GM19324 (cell line): ENCODE results near the gene PRKACA.

Source experiments
- ATAC-seq: cut with Tn5 transposase; IDR thresholded peaks from one replicate; pipeline ENCODE4 v1.9.1; 2021; ENCODE audit warnings: mild to moderate bottlenecking, moderate library complexity; ENCODE audit not compliant: unreplicated experiment, low FRiP score

Gene PRKACA

GRCh38 chr19:14118165-14119051 lies 846 bp upstream of the PRKACA start:
- peak; percentile 34 for ATAC-seq

- ATAC-seq = no peak
Measured at GRCh38 chr19:14116918-14117578, 514 bp downstream of the PRKACA start.

DNA sequence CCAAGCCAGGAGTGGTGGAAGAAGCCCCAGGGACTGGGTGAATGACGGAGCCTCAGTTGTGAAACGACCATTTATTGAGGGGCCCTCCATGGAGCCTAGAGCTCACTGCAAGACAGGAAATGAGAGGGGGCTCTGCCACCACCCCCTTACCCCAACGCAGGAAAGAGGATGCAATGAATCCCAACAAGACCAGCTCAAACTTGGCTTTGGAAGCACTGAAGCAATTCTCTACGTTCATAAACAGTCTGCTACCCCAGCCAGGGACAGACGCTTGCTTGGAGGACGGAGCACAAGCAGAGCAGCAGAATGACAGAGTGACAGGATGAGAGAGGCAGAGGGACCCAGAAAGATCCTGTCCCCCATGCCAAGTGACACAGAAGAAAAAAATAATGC lies 1.0 kb downstream of the PRKACA start:
- ATAC-seq = no peak

DNA sequence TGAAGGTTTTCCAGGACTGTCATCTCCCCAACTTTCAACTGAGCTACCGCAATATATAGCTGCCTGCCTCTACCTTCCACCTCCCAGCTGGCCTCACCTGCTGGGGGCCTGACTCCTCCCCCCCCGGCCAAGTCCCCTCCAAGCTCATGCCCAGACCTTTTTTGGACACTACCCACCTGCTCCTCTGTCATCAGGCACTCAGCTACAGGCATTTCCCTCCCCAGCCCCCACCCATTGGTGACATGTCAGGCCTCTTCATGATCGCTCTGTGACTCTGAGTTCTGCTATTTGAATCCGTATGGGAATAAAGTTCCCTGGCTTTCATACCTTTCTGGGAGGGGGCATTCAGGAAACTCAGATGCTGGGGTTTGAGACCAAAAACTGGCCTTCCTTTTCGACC lies 1.8 kb downstream of the PRKACA start:
- ATAC-seq = no peak

- ATAC-seq = no peak
Measured at GRCh38 chr19:14114854-14115253, 2.7 kb downstream of the PRKACA start.

DNA sequence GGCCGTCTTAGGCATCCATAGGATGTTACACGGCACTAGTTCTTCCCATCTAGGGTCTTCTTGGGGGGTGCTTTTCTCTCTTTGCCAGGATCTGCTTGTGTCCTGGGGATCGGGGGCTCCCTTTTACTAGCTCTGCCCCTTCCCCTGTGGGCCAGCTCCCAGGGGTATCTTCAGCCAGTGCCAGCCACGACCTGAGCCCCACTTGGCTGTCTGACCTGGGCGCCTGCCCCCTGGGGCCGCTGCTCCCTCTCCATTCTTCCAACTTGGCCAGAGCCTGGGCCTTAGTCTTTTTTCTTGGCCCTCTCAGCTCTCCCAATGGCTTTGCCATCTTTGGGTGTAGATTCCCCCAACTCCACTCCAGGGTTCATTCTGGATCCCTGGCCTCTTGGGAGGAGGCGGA lies 3.1 kb downstream of the PRKACA start:
- no peak for ATAC-seq

GRCh38 chr19:14113762-14114414 lies 3.7 kb downstream of the PRKACA start:
- ATAC-seq = no peak

GRCh38 chr19:14112809-14113385 lies 4.7 kb downstream of the PRKACA start:
- no peak for ATAC-seq

DNA sequence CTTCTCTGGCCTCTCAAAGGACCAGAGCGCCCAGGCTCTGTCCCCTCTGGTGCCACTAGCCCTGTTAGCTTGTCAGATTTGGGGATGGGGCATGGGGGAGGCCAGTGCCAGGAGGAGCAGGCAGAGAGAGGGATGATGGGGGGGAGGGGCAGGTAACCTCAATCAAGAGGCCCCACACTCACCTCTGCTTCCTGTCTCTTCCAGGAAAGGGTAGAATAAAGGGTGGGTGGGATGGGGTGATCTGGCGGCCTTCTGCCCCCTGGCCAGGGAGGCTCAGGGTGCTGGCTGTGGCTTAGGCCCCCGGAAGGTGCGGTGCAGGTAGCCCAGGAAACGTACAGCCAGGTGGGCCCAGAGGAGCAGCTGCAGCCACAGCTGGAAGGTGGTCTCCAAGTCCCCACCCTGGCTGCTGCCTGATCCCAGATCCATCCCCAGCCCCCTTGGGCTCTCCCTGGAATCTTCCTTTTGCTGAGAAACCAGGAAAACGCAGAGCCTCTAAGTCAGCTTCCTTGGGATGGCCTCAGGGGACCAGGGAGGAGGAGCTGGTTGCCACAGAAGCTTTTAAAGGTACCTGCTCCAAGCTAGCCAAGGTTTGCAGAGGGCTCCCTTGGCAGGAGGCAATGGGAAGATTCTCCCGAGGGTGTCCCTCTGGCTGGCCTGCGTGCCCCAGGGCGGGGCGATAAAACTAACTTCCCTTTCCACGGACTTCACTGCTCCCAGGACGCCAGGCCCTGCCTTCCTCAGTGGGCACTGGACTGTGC lies 5.3 kb downstream of the PRKACA start:
- ATAC-seq = no peak

DNA sequence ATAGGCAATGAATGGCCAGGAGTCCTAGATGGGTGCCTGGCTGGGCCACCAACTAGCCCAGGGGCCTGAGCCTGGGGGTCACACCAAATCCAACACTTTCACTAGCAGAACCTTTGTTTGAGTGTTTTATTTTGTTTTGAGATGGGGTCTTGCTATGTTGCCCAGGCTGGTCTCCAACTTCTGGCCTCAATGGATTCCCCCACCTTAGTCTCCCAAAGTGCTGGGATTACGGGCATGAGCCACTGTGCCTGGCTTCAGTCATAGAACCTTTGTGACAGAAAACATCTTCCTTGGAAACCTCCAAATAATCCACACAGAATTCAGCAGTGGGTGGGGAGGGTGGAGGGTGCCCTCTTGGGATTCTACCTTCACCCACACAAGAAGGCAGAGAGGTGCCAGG lies 6.1 kb downstream of the PRKACA start:
- ATAC-seq = no peak

DNA sequence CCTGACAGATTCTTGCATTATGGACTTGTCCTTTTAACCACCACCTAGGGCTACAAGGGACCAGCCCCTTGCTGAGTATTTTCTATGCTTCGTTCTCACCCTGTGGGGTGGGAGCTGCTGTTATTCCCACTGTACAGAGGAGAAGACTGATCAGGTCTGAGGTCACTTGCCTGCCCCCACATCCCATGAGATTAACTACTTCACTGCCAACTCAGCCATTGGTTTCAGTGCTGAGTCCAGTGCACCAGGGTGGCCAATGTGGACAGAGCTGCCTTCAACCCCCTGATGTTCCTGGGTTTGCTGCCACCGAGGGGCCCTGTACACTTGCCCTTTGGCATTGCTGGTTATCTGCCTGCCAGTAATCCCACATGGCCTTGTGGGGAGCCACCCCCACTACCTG lies 6.9 kb downstream of the PRKACA start:
- no peak for ATAC-seq

DNA sequence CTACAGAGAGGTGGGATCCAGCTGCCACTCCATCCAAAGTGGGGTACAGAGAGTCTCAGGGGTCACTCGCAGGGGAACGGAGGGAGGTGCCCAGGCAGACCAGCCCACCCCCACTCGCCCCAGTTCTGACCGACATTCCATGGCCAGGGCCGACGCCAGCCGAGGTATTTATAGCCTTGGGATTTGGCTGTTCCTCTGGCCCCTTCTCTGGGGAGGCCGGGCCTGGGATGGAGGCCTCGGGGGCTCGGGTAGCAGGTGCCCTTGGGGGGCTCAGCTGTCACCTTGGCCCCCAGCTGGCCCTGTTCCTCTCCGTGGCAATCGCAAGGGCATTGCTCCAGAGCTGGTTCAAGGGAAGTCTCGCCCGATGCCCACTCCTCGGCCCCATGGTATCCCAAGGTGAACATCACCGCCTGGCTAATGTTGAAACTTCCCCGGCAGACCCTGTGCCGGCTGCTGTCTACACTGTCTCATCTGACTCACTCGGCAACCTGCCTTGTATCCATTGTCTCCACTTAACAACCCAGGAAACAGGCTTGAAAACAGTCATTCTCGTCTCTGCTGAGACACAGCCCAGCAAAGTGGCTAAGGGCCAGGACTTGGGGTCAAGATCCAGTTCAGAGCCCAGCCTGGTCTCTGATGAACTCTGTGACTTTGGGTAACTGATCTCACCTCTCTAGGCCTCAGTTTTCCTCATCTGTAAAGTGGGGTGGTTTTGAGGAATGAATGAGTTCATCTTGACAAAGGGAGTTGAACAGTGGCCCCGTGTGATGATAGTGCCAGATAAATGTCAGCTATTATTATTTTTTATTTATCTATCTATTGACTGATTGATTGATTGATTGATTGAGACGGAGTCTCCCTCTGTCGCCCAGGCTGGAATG lies 9.7 kb downstream of the PRKACA start:
- ATAC-seq = no peak

DNA sequence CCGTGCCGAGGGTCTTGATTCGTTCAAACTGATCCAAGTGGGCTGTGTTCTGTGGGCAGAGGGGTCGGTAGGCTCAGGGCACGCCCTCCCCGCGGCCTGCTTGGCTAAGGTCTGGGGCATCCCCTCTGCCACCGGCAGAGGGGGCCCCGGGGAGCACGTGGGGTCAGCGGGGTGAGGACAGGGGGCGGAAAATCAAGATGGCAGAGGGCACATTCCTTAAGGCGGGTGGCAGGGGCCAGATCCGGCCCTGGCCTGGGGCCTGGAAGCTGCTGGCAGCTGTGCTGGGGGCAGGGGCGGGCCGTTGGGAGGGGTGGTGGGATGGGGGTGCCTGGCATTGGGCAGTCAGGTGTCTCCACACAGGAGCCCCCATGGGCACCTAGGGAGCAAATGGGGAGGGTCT lies 10.7 kb downstream of the PRKACA start:
- ATAC-seq = no peak

- no peak for ATAC-seq
Measured at GRCh38 chr19:14105680-14106079, 11.9 kb downstream of the PRKACA start.

GRCh38 chr19:14103310-14103709 lies 14.3 kb downstream of the PRKACA start:
- ATAC-seq = no peak

- no peak for ATAC-seq
Measured at GRCh38 chr19:14102756-14103155, 14.8 kb downstream of the PRKACA start.

DNA sequence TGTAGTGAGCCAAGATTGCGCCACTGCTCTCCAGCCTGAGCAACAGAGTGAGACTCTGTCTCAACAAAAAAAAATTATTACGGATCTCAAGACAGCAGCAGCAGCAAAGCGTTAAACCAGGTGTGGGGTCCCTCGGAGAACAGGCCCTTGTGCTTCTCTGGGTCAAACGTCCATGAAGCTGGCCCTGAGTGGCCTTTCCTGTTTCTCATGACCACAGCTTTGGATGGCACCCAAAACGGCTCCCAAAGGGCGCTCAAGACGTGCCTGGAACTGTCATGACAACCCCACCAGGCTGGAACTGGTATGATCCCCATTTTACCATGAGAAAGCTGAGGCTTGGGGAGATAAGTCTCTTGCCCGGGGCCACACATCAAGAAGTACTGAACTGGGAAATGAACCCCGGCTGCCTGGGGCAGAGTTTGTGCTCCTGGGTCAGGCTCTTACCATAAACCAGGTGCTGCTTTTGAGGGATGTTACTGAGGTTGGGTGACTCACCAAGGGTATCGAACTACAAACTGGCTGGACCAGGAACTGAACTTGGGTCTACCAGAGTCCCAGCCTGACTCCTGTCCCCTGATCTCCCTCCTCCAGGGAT lies 15.4 kb downstream of the PRKACA start:
- no peak for ATAC-seq

- ATAC-seq = no peak
Measured at GRCh38 chr19:14101003-14101545, 16.5 kb downstream of the PRKACA start.
